Erythroblast (primary cell): ENCODE measurements around the gene UGT1A3.

Source experiments
- GATA1 ChIP-seq: IDR thresholded peaks from 2 replicates; pipeline ENCODE4 v1.6.1; 2011; ENCODE audit warnings: low read depth, mild to moderate bottlenecking, control low read depth, low read length, moderate library complexity
- POLR2A ChIP-seq: IDR thresholded peaks from 2 replicates; pipeline ENCODE4 v1.6.1; 2011; ENCODE audit warnings: mild to moderate bottlenecking, low read length

- TF ChIP-seq POLR2A: no peak
- TF ChIP-seq GATA1: no peak
These were observed 72.7 kb downstream of the UGT1A3 start for GRCh38 chr2:233801357-233802131.
